Neural cell (in vitro differentiated cells): Measurements from ENCODE around the gene FRMD4B.

Source experiments
- CTCF ChIP-seq: fragments of 450-650 bp; IDR thresholded peaks from 2 replicates; pipeline ENCODE4 v1.5.1; 2014; ENCODE audit warnings: antibody characterized with exemption, mild to moderate bottlenecking, moderate library complexity; ENCODE audit not compliant: poor library complexity, severe bottlenecking
- EP300 ChIP-seq: fragments of 450-650 bp; conservative IDR thresholded peaks from 2 replicates; pipeline ENCODE4 v1.6.1; 2014; ENCODE audit warnings: antibody characterized with exemption, mild to moderate bottlenecking, moderate library complexity; ENCODE audit not compliant: poor library complexity, severe bottlenecking
- EZH2 ChIP-seq: fragments of 200-600, 300-800 bp; shearing (Covaris generic), sonication (generic); IDR thresholded peaks from 2 replicates; pipeline ENCODE4 v1.6.1; 2014; ENCODE audit warnings: antibody characterized with exemption, low read length, borderline replicate concordance, mild to moderate bottlenecking; ENCODE audit not compliant: insufficient read depth, poor library complexity, severe bottlenecking
- MXI1 ChIP-seq: fragments of 450-650 bp; conservative IDR thresholded peaks from 2 replicates; pipeline ENCODE4 v1.6.1; 2014; ENCODE audit warnings: antibody characterized with exemption, mild to moderate bottlenecking; ENCODE audit not compliant: poor library complexity, severe bottlenecking
- POLR2AphosphoS5 ChIP-seq: IDR thresholded peaks from 2 replicates; pipeline ENCODE4 v1.6.1; 2012
- RAD21 ChIP-seq: fragments of 450-650 bp; conservative IDR thresholded peaks from 2 replicates; pipeline ENCODE4 v1.6.1; 2014; ENCODE audit warnings: antibody characterized with exemption, mild to moderate bottlenecking, moderate library complexity
- TAF1 ChIP-seq: IDR thresholded peaks from 2 replicates; pipeline ENCODE4 v1.6.1; 2012; ENCODE audit warnings: low read depth

GRCh38 chr3:69377262-69377661 lies 8.6 kb downstream of the FRMD4B start:
- TF ChIP-seq EZH2 (no peak), CTCF (no peak), EP300 (no peak), POLR2AphosphoS5 (no peak), MXI1 (no peak), RAD21 (no peak), TAF1 (no peak)
